MG63 (cell line): ENCODE measurements around the gene MBNL2. TPM values are rescaled to one million over a fixed set of nuclear protein-coding genes. Genes with fewer than 3 reads are reported as not detected.

ENCODE experiments used
- DNase-seq: peaks from one replicate; pipeline ENCODE4 v3.0.0-alpha.2; 2020
- H3K27me3 ChIP-seq: fragments of 250-450 bp; sonication (Bioruptor Pico); 2 replicates; pipeline ENCODE4 v1.5.1; 2020; ENCODE audit warnings: mild to moderate bottlenecking, moderate library complexity
- H3K36me3 ChIP-seq: fragments of 250-450 bp; sonication (Bioruptor Pico); 2 replicates; pipeline ENCODE4 v1.5.1; 2020; ENCODE audit warnings: mild to moderate bottlenecking, moderate library complexity
- H3K4me3 ChIP-seq: fragments of 250-450 bp; sonication (Bioruptor Pico); 2 replicates; pipeline ENCODE4 v1.5.1; 2020; ENCODE audit warnings: mild to moderate bottlenecking, moderate library complexity
- H3K9me3 ChIP-seq: fragments of 250-450 bp; sonication (Bioruptor Pico); 2 replicates; pipeline ENCODE4 v1.5.1; 2020; ENCODE audit warnings: mild to moderate bottlenecking, moderate library complexity
- total RNA-seq: library from RNA; depleted of rRNA; stranded (reverse); fragments of >200 nt; shearing (Covaris generic); gene quantifications from 2 replicates; pipeline ENCODE4 v1.2.3, GENCODE V29; 2014; ENCODE audit warnings: low replicate concordance

MBNL2 gene
- total RNA-seq, 1 experiment from 2014 or later = 28.6 TPM

DNA sequence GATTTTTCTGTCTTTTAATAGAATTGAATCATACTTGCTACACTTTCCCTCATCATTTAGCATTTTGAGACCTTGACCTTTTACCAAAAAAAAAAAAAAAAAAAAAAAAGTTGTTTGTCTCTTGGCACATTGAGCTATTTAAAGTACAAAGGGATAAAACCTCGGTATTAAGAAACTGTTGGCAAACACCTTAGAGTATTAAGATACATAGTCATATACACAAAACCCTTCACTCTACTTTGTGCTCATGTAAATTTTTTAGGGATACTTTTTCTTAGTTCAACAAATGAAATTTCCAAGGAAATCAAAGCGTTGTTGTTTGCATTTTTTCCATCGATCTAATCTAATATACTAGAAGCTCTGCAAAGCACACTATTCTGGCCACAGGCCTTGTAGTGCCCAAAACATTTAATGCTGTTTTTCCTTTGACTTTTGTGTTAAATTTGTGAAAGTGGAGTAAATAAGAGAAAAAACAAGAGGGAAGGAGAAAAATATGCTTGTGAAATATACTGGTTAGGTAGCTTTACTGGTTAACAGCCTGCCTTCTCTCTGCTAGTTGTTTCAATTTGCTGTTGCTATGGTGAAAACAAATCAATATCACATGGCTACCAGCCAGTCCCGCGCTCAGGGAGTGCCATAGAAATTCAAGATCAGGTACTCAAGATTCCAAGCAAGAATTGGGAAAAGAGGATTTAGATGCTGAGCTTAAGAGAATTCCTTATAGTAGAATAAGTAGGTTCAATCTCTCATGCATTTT lies 2.6 kb downstream of the MBNL2 start:
- DNase-seq = no peak
- H3K27me3 ChIP-seq = no peaks in the 10 kb centered on the region
- H3K4me3 ChIP-seq = peak overlapping the region; percentile 74
- peaks cover 37% of the 10 kb centered on the region for H3K36me3 ChIP-seq
- no peaks in the 10 kb centered on the region for H3K9me3 ChIP-seq

DNA sequence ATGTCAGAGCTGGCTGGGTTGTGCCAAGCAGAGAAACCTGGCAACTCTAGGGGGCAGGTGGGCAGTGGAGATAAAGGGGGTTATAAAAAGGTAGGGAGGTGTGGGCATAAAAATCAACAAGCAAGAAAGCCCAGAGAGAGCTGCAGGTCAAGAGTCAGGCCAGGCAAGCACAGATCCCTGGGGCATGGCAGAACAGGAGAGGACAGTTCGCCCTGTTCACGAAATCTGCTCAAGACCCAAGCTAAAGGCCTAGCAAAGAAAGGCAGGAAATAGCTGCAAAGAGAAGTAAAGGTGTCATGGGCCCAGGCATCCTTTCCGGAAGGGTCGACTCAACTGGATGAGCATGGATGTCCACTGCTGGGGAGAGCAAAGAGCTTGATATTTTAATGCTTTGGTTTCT lies 3.4 kb downstream of the MBNL2 start:
- no peak for DNase-seq
- H3K27me3 ChIP-seq = no peaks in the 10 kb centered on the region
- H3K4me3 ChIP-seq = peak overlapping the region; percentile 74
- no peaks in the 10 kb centered on the region for H3K9me3 ChIP-seq
- H3K36me3 ChIP-seq = peaks cover 45% of the 10 kb centered on the region

- Histone ChIP-seq H3K9me3 (no peaks in the 10 kb centered on the region), H3K36me3 (peaks cover 50% of the 10 kb centered on the region), H3K4me3 (peak overlapping the region; percentile 10; the same call in 1 of the 2 replicates), H3K27me3 (no peaks in the 10 kb centered on the region)
- no peak for DNase-seq
Measured at GRCh38 chr13:97226013-97226412, 3.9 kb downstream of the MBNL2 start.

DNA sequence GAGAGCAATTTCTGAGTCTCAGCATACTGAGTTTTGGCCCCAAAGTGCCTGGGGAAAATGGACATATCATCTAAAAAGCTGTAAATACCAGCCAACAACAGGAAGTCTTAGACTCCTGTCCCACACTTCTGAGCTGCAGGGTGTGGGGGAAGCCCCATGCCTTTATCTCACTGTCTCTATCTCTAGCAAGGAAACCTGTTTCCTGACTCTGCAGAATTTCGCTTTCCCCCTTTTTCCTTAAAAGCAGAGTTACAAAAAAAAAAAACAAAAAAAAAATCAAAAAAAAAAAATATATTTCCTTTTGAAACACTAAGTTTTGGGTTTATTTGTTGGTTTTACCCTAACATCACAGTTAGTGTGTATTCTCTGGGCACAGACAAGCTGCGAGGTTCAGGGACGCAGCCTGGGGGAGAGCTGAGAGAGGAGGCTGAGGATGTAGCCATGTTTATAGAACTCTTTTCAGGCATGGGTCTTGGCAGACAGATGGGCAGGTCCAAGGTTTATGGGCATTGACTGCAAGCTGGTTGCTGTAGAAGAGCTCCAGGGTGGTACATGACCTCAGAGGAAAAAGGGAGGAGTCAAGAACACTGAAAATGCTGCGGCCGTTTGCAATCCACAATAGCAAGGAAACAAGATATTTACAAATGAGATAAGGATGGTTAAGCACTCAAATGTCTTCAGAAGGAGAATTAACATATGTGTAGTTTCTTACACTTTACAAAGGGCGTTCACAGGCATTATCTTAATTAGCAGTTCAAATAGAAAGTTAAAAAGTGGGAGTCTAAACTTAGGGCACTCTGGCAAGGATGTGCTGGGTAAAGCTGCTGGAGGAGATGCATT lies 4.9 kb downstream of the MBNL2 start:
- no peaks in the 10 kb centered on the region for H3K27me3 ChIP-seq
- DNase-seq = no peak
- peaks cover 56% of the 10 kb centered on the region for H3K36me3 ChIP-seq
- no peak overlapping the region for H3K4me3 ChIP-seq
- H3K9me3 ChIP-seq = no peaks in the 10 kb centered on the region

- H3K36me3 ChIP-seq = peaks cover 62% of the 10 kb centered on the region
- no peaks in the 10 kb centered on the region for H3K27me3 ChIP-seq
- no peak overlapping the region for H3K4me3 ChIP-seq
- DNase-seq = peak; percentile 53
- H3K9me3 ChIP-seq = no peaks in the 10 kb centered on the region
Measured at GRCh38 chr13:97228850-97229521, 6.9 kb downstream of the MBNL2 start.

GRCh38 chr13:97229699-97230098 lies 7.6 kb downstream of the MBNL2 start:
- Histone ChIP-seq H3K4me3 (no peak overlapping the region), H3K36me3 (peaks cover 66% of the 10 kb centered on the region), H3K27me3 (no peaks in the 10 kb centered on the region), H3K9me3 (no peaks in the 10 kb centered on the region)
- no peak for DNase-seq

- Histone ChIP-seq H3K4me3 (no peak overlapping the region), H3K27me3 (no peaks in the 10 kb centered on the region), H3K36me3 (peaks cover 61% of the 10 kb centered on the region), H3K9me3 (no peaks in the 10 kb centered on the region)
- peak; percentile 46 for DNase-seq
Measured at GRCh38 chr13:97231118-97231828, 9.1 kb downstream of the MBNL2 start.

DNA sequence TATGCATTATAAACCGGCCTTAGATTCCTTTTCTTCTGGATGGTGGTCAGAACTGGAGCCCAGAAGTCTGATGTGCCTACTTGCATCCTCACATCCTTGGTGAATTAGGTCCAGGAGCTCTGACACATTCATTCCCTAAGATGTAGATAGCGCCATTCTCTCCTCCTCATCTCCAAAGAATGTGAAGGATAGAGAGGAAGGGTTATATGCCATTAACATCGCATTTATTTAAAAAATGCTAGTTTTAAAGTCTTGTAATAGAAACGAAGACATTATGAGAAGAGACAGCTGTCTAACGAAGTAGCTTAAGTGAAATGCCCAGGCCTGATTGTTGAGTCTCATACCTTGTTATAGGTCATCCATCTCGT lies 9.7 kb downstream of the MBNL2 start:
- H3K27me3 ChIP-seq = no peaks in the 10 kb centered on the region
- no peak overlapping the region for H3K4me3 ChIP-seq
- H3K9me3 ChIP-seq = no peaks in the 10 kb centered on the region
- no peak for DNase-seq
- H3K36me3 ChIP-seq = peaks cover 62% of the 10 kb centered on the region

DNA sequence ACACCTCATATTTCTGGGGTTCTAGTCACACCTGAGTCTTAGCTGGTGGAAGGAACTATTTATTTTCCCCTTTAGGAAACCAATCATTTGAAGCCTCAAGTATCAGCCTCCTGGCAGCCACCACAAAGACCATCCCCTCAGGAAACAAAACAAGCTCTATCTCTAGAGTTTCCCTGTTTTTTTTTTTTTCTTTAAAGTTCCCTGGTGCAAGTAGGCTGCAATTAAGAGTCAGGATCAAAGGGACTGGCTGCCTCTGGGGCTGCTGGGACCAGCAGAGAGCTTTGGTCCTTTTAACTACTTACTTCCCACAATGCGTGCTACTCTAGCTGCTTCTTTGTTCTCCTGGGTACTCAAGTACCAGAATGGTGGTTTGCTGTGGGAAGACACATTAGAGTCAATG lies 11.4 kb downstream of the MBNL2 start:
- Histone ChIP-seq H3K4me3 (no peak overlapping the region), H3K9me3 (no peaks in the 10 kb centered on the region), H3K27me3 (no peaks in the 10 kb centered on the region), H3K36me3 (peaks cover 73% of the 10 kb centered on the region)
- no peak for DNase-seq

DNA sequence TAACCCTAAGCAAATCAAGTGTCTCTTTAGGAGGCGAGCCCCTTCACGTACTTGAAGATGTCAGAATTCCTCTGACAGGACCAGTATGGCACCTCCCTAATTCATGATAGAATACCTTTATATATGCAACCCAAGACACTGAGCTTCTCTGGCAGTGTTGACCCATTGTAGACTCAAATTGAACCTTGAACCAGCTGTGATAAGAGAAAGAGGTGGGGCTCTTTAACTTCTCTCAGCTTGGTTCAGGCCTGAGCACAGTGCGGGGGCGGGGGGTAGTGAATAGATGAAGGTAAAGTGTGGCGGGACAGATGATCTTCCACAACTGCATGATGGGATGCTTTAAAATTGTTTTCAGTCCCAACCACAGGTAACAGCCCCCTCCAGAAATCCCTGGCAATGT lies 12.1 kb downstream of the MBNL2 start:
- Histone ChIP-seq H3K9me3 (no peaks in the 10 kb centered on the region), H3K27me3 (no peaks in the 10 kb centered on the region), H3K36me3 (peaks cover 79% of the 10 kb centered on the region)

DNA sequence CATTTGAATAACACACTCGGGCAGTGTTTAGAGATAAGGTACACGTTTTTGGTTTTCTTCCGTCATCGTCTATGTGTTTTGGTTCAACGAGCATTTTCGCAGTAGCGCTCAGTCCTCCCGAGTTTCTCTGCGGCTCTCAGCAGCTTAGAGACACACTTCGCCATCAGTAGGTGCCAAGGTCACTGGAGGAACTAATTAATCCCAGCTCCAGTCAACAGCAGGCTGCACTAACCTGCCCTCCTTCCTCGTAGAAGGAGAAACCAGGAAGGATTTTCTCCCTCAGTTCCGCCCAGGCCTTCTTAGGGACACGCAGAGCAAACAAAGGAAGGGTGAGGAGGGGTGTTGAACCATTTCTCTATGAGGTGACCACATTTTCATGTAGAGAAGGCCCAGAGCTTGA lies 12.6 kb downstream of the MBNL2 start:
- DNase-seq = no peak
- H3K36me3 ChIP-seq = peaks cover 77% of the 10 kb centered on the region
- no peaks in the 10 kb centered on the region for H3K27me3 ChIP-seq
- H3K4me3 ChIP-seq = no peak overlapping the region
- H3K9me3 ChIP-seq = no peaks in the 10 kb centered on the region

More for the DNA sequence above, 12.1 kb downstream of the MBNL2 start:
- DNase-seq = no peak
- no peak overlapping the region for H3K4me3 ChIP-seq

DNA sequence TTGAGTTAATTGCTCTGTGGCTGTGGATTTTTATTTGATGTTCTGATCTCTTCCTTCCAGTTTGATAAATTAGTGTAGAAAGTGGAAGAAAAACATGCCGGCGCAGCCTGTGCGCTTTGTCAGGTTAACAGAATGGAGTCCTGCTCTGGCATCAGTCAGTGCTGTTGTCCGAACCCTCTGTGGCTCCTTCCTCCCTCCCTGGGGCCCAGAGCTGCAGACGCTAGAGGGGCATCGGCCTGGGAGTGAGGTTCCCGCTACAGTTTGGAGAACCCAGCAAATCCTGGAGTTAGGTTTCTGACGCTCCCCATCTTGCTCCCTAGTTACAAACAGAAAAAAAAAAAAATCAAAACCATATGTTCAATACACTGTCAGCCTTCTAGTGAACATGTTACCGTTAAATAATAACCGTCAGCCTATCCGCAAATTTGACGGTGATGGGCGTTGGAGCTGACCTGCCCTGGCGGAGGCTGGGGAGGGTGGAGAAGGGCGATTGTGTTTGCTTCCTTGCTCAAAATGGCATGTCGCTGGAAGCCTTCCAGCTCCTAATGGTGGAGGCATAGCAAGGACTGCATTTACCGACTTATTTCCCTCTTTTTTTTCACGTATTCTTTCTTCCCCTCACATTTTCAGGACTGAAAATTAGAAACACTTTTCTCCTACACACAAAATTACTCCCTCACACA lies 13.6 kb downstream of the MBNL2 start:
- DNase-seq = no peak
- H3K4me3 ChIP-seq = no peak overlapping the region
- H3K27me3 ChIP-seq = no peaks in the 10 kb centered on the region
- H3K36me3 ChIP-seq = peaks cover 76% of the 10 kb centered on the region
- no peaks in the 10 kb centered on the region for H3K9me3 ChIP-seq

DNA sequence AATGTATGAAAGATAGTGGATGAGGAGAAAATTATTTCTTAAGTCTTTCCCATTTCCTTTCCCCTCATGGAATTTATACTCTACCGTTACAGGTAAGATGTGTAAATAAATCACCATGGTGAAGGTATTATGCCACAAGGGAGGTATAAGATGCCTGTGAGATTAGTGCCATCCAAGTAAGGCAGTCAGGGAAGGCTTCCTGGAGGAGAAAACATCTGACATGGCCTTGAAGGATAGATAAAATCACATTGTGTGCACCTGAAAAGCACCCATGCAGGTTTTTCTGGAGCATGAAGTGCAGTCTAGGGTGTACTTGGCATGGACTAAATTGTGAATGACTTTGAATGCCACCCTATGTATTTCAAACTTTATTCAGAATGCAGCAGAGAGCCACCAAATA lies 15.3 kb downstream of the MBNL2 start:
- peaks cover 74% of the 10 kb centered on the region for H3K36me3 ChIP-seq
- DNase-seq = no peak
- no peaks in the 10 kb centered on the region for H3K27me3 ChIP-seq
- no peak overlapping the region for H3K4me3 ChIP-seq
- no peaks in the 10 kb centered on the region for H3K9me3 ChIP-seq

- peaks cover 68% of the 10 kb centered on the region for H3K36me3 ChIP-seq
- no peaks in the 10 kb centered on the region for H3K27me3 ChIP-seq
- no peak for DNase-seq
- H3K9me3 ChIP-seq = no peaks in the 10 kb centered on the region
- no peak overlapping the region for H3K4me3 ChIP-seq
Measured at GRCh38 chr13:97238432-97238831, 16.3 kb downstream of the MBNL2 start.

DNA sequence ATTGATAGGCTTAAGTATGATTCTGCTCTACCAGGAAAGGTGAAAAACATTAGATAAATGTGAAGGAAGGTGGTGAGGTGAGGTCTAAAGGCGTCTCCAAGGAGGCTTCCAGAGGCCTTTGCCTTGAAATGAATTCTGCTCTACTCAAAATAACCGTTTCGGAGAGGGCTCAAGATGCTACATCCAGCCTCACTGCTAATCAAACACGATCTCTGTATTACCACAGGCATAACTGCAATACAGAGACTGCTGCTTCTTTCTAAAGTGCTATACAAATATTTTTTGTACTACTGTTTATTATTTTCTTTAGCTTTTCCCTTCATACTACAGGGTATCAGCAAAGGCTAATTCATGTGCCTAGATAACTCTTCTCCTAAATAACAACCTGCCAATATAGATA lies 16.8 kb downstream of the MBNL2 start:
- Histone ChIP-seq H3K27me3 (no peaks in the 10 kb centered on the region), H3K36me3 (peaks cover 65% of the 10 kb centered on the region), H3K4me3 (no peak overlapping the region), H3K9me3 (no peaks in the 10 kb centered on the region)
- DNase-seq = no peak

DNA sequence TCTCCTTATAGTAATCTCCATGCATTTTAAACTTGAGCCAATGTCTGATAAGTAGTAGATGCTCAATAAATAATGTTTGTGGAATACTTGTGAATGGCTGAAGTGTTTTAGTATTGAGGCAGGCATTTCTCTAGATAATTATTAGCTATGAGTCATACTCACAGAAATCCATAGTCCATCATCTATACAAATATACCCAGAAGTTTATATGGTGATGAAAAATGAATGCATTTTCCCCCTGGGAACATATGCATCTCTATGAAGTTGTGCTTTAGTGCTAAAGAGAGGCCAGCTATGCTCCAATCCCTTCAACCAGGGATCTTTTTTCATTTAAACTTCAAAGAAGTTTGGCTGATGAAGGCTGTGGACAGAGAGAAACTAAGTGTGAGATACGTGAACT lies 17.2 kb downstream of the MBNL2 start:
- Histone ChIP-seq H3K36me3 (peaks cover 65% of the 10 kb centered on the region), H3K9me3 (no peaks in the 10 kb centered on the region), H3K27me3 (no peaks in the 10 kb centered on the region), H3K4me3 (no peak overlapping the region)
- DNase-seq = no peak
